K562 (cell line): Measurements from ENCODE around the gene UBXN6. TPM values are rescaled to one million over a fixed set of nuclear protein-coding genes. Genes with fewer than 3 reads are reported as not detected.

Source experiments
- EGR1 ChIP-seq: fragments of 450-650 bp; conservative IDR thresholded peaks from 2 replicates; pipeline ENCODE4 v1.6.1; 2017; ENCODE audit warnings: mild to moderate bottlenecking
- LCOR ChIP-seq: sonication (generic); formaldehyde crosslinking; IDR thresholded peaks from 2 replicates; pipeline ENCODE4 v1.8.0; 2022; ENCODE audit warnings: mild to moderate bottlenecking, missing genetic modification reagents
- MAFG ChIP-seq: fragments of 450-650 bp; conservative IDR thresholded peaks from 2 replicates; pipeline ENCODE4 v1.6.1; 2016; ENCODE audit warnings: missing genetic modification characterization, missing compliant biosample characterization
- MAFK ChIP-seq: IDR thresholded peaks from 2 replicates; pipeline ENCODE4 v1.6.1; 2011; ENCODE audit warnings: low read length, improper control_type of control experiment
- MCM7 ChIP-seq, 2 experiments: fragments of 450-650 bp; IDR thresholded peaks; 2 replicates each; pipeline ENCODE4 v1.6.1; 2016 to 2018
- NFYB ChIP-seq: IDR thresholded peaks from 2 replicates; pipeline ENCODE4 v1.6.1; 2011; ENCODE audit warnings: mild to moderate bottlenecking, moderate library complexity; ENCODE audit not compliant: insufficient read length; ENCODE audit errors: extremely low read depth
- NONO ChIP-seq, 2 experiments: fragments of 200-400 bp in 1 of 2; fragments of 450-650 bp in 1 of 2; formaldehyde crosslinking in 1 of 2; IDR thresholded peaks; 2 replicates each; pipeline ENCODE4 v1.6.1; 2017; ENCODE audit warnings: low read depth in 2 of 2, mild to moderate bottlenecking in 2 of 2, moderate library complexity in 2 of 2, low read length in 1 of 2
- POLR2AphosphoS2 ChIP-seq: IDR thresholded peaks from 2 replicates; pipeline ENCODE4 v1.6.1; 2012; ENCODE audit warnings: low read length, improper control_type of control experiment
- TAF15 ChIP-seq: fragments of 200-400 bp; formaldehyde crosslinking; IDR thresholded peaks from 2 replicates; pipeline ENCODE4 v1.6.1; 2017; ENCODE audit warnings: mild to moderate bottlenecking, low read depth, low read length, moderate library complexity
- TAF7 ChIP-seq: fragments of 450-650 bp; IDR thresholded peaks from 2 replicates; pipeline ENCODE4 v1.6.1; 2016; ENCODE audit warnings: missing genetic modification characterization, missing compliant biosample characterization
- TFAM ChIP-seq: fragments of 250-450 bp; sonication (Bioruptor Pico); conservative IDR thresholded peaks from 2 replicates; pipeline ENCODE4 v1.5.0; 2021; ENCODE audit warnings: mild to moderate bottlenecking, moderate library complexity
- XRCC4 ChIP-seq: IDR thresholded peaks from one replicate; pipeline ENCODE4 v1.6.1; 2011; ENCODE audit not compliant: insufficient read depth, insufficient read length; ENCODE audit errors: extremely low read depth
- ZNF3 ChIP-seq: fragments of 250-450 bp; sonication (Bioruptor Pico); IDR thresholded peaks from 2 replicates; pipeline ENCODE4 v1.5.0; 2021; ENCODE audit warnings: mild to moderate bottlenecking, moderate library complexity
- ZNF445 ChIP-seq: fragments of 250-450 bp; sonication (Bioruptor Pico); IDR thresholded peaks from 2 replicates; pipeline ENCODE4 v1.4.0; 2020; ENCODE audit warnings: low read depth, mild to moderate bottlenecking, moderate library complexity
- ZNF644 ChIP-seq: fragments of 200-800 bp; sonication (Bioruptor generic); IDR thresholded peaks from 2 replicates; pipeline ENCODE4 v1.6.1; 2016; ENCODE audit warnings: low read depth, missing genetic modification characterization, missing compliant biosample characterization
- ZNF707 ChIP-seq: fragments of 250-450 bp; sonication (Bioruptor Pico); conservative IDR thresholded peaks from 2 replicates; pipeline ENCODE4 v1.8.0; 2022; ENCODE audit warnings: inconsistent platforms, mild to moderate bottlenecking, moderate library complexity
- polyA plus RNA-seq, 8 experiments: library from polyadenylated mRNA; depleted of rRNA in 4 of 8; stranded (reverse) in 5 of 8; unstranded in 3 of 8; fragments of >200 nt; fragmentation: Nextera tagmentation in 2 of 8; fragmentation: Illumina TruSeq in 1 of 8; extraction: Ambion mirVana in 2 of 8; extraction: Trizol in 1 of 8; gene quantifications; 2 replicates each; pipeline versions ENCODE4 v1.2.1 to v1.2.3, GENCODE V29; 2011 to 2014; ENCODE audit warnings: inconsistent platforms in 1 of 8, missing spikeins in 1 of 8
- total RNA-seq, 7 experiments: library from RNA; depleted of rRNA in 6 of 7; stranded (reverse); fragments of >200 nt in 6 of 7; fragmentation: Illumina TruSeq in 2 of 7; extraction: Trizol in 2 of 7; gene quantifications; 2 replicates each; pipeline versions ENCODE4 v1.2.1 to v1.2.3, GENCODE V29; 2011 to 2021; ENCODE audit warnings: low replicate concordance in 1 of 7
- TF ChIP-seq, protein P1 (sequence below): fragments of 250-450 bp; sonication (Bioruptor Pico); IDR thresholded peaks from 2 replicates; pipeline ENCODE4 v1.5.1; 2021; ENCODE audit warnings: mild to moderate bottlenecking

Gene UBXN6
- total and polyA plus RNA-seq, 9 of the 15 experiments (the other 6 are each of a cell fraction or from before 2014, with no cell fraction given) = 0.48 to 90.2 (median 29.5) TPM

DNA sequence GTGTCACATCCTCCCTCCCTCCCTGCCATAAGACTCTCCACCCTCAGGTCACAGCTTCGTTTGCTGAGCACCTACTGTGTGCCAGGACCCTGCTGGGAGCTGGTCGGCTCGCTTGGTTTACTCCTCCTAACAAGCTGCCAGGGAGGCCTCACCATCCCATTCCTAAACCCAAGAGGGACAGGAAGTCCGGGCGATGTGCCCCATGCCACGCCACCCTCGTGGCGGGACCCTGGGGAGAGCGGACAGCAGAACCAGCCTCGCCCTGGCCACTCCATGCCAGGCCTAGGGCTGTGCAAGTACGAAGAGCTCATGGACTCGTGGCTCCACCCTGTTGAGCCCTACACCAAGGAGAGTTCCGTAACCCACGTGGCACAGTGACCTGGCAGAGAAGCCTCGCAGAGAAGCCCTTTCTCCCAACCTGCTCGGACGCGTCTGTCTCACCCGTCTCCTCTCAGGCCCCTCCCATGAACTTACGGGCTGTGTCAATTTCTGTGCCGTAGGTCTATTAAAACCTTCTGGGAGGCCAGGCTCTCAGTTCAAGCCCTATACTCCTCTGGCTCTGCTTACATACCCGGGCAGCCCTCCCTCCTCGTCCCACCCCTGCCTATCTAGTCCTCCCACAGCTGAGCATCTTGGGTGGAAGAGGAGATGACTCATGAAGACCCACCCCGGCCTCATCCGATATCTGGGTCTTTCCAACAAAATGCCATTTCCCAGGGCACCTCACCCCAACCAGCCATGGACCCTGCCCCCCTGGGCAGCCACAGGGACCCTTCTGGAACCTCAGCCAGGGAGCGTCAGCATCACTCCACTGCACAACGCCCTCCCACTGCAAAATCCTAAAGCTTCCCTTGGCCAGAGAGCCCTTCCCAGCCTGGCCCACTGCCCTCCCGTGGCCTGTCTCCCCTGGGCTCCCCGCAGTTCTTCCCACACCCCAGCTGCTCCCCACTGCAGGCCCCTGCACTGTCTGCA, 2.6 kb downstream of the UBXN6 start (continued):
- TF ChIP-seq, protein P1, sequence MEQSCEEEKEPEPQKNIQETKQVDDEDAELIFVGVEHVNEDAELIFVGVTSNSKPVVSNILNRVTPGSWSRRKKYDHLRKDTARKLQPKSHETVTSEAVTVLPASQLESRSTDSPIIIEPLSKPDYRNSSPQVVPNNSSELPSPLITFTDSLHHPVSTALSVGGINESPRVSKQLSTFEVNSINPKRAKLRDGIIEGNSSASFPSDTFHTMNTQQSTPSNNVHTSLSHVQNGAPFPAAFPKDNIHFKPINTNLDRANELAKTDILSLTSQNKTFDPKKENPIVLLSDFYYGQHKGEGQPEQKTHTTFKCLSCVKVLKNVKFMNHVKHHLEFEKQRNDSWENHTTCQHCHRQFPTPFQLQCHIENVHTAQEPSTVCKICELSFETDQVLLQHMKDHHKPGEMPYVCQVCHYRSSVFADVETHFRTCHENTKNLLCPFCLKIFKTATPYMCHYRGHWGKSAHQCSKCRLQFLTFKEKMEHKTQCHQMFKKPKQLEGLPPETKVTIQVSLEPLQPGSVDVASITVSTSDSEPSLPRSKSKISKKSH (CRISPR knock-in tag) = no peak
- TF ChIP-seq EGR1 (peak; percentile 62), LCOR (CRISPR knock-in tag) (no peak), MCM7 (IDR thresholded peaks at IDR 0.05) (no peak), NONO (IDR thresholded peaks at IDR 0.05; ENCODE audit: low read depth in 2 of 2, low read length in 1 of 2) (no peak), TAF7 (tag) (no peak), XRCC4 (no peak), TAF15 (no peak), ZNF707 (no peak), MAFG (tag) (0 out of 2 replicates have a peak, but pooled peaks have one; percentile 5), NFYB (no peak), ZNF445 (CRISPR knock-in tag) (no peak), POLR2AphosphoS2 (no peak), TFAM (no peak), MAFK (0 out of 2 replicates have a peak, but pooled peaks have one; percentile 4), ZNF3 (no peak), ZNF644 (no peak)
- TF ChIP-seq, all 486 proteins: peak for 54
